ENCODE data around the gene KCND3.
A peak's percentile ranks its signal among the peaks of the same experiment; 100 is the strongest.

The KCND3 gene

GRCh38 chr1:112007169-112007568 lies 17.7 kb upstream of the KCND3 start:
- no peak for TF ChIP-seq Cebpa-rat (IDR thresholded peaks at IDR 0.05)
- Histone ChIP-seq H3K4me2 (no peak overlapping the region), H3K4me1 (no peaks in the 10 kb centered on the region), H3K27me3 (no peaks in the 10 kb centered on the region), H3K4me3 (no peak overlapping the region), H4K20me1 (no peaks in the 10 kb centered on the region), H3K9ac (no peak overlapping the region), H3K9me3 (no peaks in the 10 kb centered on the region), H3K36me3 (no peaks in the 10 kb centered on the region), H3K27ac (no peak overlapping the region)

DNA sequence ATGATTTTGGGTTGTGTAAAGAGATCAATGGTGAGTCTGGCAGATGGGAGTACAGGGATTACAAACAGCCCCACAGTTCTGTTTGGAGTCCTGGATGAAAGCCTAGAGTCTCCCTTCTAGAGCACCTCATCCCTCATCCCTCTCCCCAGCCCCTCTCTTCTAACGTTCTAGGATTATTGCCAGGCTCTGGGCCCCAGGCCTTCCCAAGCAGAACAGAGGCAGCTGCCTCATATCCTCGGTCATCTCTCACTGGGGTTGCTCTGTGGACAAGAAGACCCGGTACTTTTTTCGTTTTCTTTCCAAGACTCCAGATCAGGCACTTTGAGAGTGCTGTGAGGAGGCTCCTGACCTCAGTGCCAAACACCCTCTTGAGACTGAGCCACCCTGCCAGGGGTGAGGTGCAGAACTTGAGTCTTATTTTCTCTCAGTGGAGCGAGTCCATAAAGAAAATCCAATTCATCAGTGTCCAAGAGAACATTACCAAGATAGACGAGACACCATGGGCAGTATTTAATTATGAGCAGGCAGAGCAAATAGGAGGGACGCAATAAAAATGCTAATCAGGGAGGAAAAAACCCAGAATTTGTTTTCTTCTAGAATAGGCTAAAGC lies 17.1 kb upstream of the KCND3 start:
- no peaks in the 10 kb centered on the region for H3K4me1 ChIP-seq
- no peaks in the 10 kb centered on the region for H3K9me3 ChIP-seq
- H4K20me1 ChIP-seq = no peaks in the 10 kb centered on the region
- no peaks in the 10 kb centered on the region for H3K27me3 ChIP-seq
- H3K9ac ChIP-seq = no peak overlapping the region
- no peak overlapping the region for H3K27ac ChIP-seq
- H3K36me3 ChIP-seq = no peaks in the 10 kb centered on the region
- H3K4me3 ChIP-seq = no peak overlapping the region
- H3K4me2 ChIP-seq = no peak overlapping the region
- no peak for TF ChIP-seq Cebpa-rat (IDR thresholded peaks at IDR 0.05)

- no peak for TF ChIP-seq Cebpa-rat (IDR thresholded peaks at IDR 0.05)
- Histone ChIP-seq H3K27me3 (no peaks in the 10 kb centered on the region), H3K4me1 (no peaks in the 10 kb centered on the region), H3K27ac (no peak overlapping the region), H3K4me2 (no peak overlapping the region), H3K4me3 (no peak overlapping the region), H3K9ac (no peak overlapping the region), H3K9me3 (no peaks in the 10 kb centered on the region), H4K20me1 (no peaks in the 10 kb centered on the region), H3K36me3 (no peaks in the 10 kb centered on the region)
Measured at GRCh38 chr1:112004076-112004475, 14.6 kb upstream of the KCND3 start.

DNA sequence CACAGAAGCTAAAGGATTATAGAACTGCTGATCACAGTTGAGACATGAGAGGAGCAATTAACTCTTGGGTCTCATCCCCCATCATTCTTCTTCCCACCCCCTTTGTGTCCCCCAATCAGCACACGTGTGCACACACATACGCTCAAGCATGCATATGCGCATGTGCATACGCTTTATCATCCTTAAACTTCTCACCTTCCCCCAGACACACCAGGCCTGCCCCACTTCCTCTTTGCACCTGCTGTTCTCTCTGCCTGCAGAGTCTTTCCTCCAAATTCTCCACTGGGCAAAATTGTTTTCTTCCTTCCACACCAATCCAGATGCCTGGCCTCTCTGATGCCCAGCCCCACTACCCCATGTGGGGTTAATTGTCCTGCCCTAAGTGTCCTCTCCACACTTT lies 13.0 kb upstream of the KCND3 start:
- no peak overlapping the region for H3K4me3 ChIP-seq
- no peak for TF ChIP-seq Cebpa-rat (IDR thresholded peaks at IDR 0.05)

GRCh38 chr1:112001436-112001835 lies 12.0 kb upstream of the KCND3 start:
- no peak for TF ChIP-seq Cebpa-rat (IDR thresholded peaks at IDR 0.05)
- H3K4me1 ChIP-seq = no peaks in the 10 kb centered on the region
- H3K36me3 ChIP-seq = no peaks in the 10 kb centered on the region
- no peaks in the 10 kb centered on the region for H3K9me3 ChIP-seq
- H3K4me2 ChIP-seq = no peak overlapping the region
- no peaks in the 10 kb centered on the region for H3K27me3 ChIP-seq
- H3K4me3 ChIP-seq = no peak overlapping the region
- no peak overlapping the region for H3K27ac ChIP-seq
- H3K9ac ChIP-seq = no peak overlapping the region
- H4K20me1 ChIP-seq = no peaks in the 10 kb centered on the region

More for the DNA sequence above, 13.0 kb upstream of the KCND3 start:
- Histone ChIP-seq H3K9me3 (no peaks in the 10 kb centered on the region), H3K36me3 (no peaks in the 10 kb centered on the region), H3K27me3 (no peaks in the 10 kb centered on the region), H4K20me1 (no peaks in the 10 kb centered on the region), H3K27ac (no peak overlapping the region), H3K9ac (no peak overlapping the region), H3K4me2 (no peak overlapping the region), H3K4me1 (no peaks in the 10 kb centered on the region)

GRCh38 chr1:112000048-112000447 lies 10.6 kb upstream of the KCND3 start:
- Histone ChIP-seq H4K20me1 (no peaks in the 10 kb centered on the region), H3K4me2 (no peak overlapping the region), H3K27me3 (no peaks in the 10 kb centered on the region), H3K27ac (no peak overlapping the region), H3K36me3 (no peaks in the 10 kb centered on the region), H3K4me1 (no peaks in the 10 kb centered on the region), H3K4me3 (no peak overlapping the region), H3K9me3 (no peaks in the 10 kb centered on the region), H3K9ac (no peak overlapping the region)
- TF ChIP-seq Cebpa-rat (IDR thresholded peaks at IDR 0.05) = no peak

DNA sequence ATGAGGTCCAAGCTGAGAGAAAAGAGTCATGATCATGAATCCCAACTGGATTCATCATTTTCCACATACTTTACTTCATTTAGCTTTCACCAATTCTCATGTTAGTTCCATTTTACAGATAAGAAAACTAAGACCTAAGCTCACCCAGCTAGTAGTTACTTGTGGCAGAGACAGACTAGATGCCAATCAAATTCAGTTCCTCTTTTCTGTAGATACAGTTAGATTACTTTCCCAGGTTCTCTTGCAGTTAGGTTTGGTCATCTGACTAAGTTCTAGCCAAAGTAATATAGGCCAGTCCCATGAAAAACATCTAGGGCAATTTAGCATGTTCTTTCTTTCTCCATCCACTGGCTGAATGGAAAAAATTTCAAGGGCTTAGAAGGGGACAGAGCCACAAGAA lies 8.9 kb upstream of the KCND3 start:
- H4K20me1 ChIP-seq = no peaks in the 10 kb centered on the region
- no peaks in the 10 kb centered on the region for H3K36me3 ChIP-seq
- no peak overlapping the region for H3K27ac ChIP-seq
- no peaks in the 10 kb centered on the region for H3K27me3 ChIP-seq
- H3K4me1 ChIP-seq = no peaks in the 10 kb centered on the region
- no peak overlapping the region for H3K4me2 ChIP-seq
- H3K9me3 ChIP-seq = no peaks in the 10 kb centered on the region
- TF ChIP-seq Cebpa-rat (IDR thresholded peaks at IDR 0.05) = no peak
- H3K4me3 ChIP-seq = no peak overlapping the region
- H3K9ac ChIP-seq = no peak overlapping the region

DNA sequence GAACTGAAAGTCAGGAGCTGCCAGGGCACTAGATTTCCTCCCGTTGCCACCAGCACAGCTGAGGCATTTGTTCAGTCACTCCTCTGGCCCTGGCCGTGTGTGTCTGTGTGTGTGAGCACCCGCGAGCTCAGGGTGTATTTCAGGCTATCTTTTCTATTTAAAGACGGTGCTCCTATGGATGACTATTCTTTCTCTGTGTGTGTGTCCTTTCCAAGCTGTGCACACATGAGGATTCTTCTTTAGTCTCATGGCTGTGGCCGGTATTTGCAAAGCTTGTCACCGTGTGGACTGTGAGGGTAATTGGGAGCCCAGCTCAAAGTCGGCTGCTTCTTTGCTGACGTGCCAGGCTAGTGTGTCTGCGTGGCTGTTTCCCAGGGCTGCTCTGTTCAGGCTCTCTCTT lies 3.0 kb upstream of the KCND3 start:
- Histone ChIP-seq H3K9ac (no peak overlapping the region), H3K36me3 (no peaks in the 10 kb centered on the region), H3K4me3 (no peak overlapping the region), H3K27ac (no peak overlapping the region), H3K4me2 (no peak overlapping the region), H4K20me1 (peaks cover 34% of the 10 kb centered on the region), H3K27me3 (peaks cover 58% of the 10 kb centered on the region), H3K4me1 (peaks cover 22% of the 10 kb centered on the region), H3K9me3 (no peaks in the 10 kb centered on the region)
- TF ChIP-seq Cebpa-rat (IDR thresholded peaks at IDR 0.05) = no peak

DNA sequence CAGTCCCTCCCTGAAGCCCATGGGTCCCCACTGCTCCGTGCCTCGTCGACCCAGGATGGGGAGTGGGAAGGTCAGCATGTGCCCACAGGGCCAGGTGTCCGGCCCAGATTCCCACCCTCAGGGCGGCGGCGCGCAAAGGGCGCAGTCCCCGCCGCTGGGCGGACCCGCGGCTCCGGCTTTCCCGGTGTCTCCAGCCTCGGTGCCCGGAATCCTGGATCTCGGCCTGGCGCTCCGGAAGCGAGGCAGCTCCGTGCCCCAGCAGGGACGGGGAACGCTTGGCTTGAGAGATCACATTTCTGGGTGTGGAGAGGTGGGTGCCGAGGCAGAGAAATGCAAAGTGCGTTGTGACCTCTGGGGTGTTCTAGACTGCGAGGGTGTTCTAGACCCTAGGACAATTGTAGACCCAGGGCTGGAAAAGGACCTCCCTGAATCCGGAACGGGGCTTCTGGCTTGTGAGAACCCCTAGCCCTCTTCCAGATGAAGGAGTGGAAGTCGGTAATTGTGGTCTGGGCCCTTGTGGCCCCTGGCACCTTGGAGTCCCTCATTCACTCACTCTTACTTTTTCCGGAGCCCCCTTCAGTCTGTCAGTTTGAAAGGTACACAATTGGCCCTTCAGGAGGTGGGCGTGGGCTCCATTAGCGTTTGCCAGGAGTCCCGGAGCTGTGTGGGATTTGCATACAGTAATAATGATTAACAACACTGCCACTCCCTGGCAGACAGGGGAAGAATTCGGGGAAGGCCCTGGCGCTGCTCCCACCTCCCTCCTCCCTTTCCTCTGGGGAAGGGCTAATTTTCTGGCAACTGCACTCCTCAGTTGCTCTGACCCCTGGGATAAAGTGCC lies 1.6 kb upstream of the KCND3 start:
- TF ChIP-seq Cebpa-rat (IDR thresholded peaks at IDR 0.05) = no peak
- H3K27me3 ChIP-seq = peaks cover 68% of the 10 kb centered on the region
- peak overlapping the region; percentile 98 for H3K4me2 ChIP-seq
- H3K36me3 ChIP-seq = no peaks in the 10 kb centered on the region
- peaks cover 34% of the 10 kb centered on the region for H4K20me1 ChIP-seq
- H3K4me1 ChIP-seq = peaks cover 22% of the 10 kb centered on the region
- H3K4me3 ChIP-seq = peak overlapping the region; percentile 70; the same call in 1 of the 2 replicates
- no peak overlapping the region for H3K9ac ChIP-seq
- H3K27ac ChIP-seq = no peak overlapping the region
- no peaks in the 10 kb centered on the region for H3K9me3 ChIP-seq

DNA sequence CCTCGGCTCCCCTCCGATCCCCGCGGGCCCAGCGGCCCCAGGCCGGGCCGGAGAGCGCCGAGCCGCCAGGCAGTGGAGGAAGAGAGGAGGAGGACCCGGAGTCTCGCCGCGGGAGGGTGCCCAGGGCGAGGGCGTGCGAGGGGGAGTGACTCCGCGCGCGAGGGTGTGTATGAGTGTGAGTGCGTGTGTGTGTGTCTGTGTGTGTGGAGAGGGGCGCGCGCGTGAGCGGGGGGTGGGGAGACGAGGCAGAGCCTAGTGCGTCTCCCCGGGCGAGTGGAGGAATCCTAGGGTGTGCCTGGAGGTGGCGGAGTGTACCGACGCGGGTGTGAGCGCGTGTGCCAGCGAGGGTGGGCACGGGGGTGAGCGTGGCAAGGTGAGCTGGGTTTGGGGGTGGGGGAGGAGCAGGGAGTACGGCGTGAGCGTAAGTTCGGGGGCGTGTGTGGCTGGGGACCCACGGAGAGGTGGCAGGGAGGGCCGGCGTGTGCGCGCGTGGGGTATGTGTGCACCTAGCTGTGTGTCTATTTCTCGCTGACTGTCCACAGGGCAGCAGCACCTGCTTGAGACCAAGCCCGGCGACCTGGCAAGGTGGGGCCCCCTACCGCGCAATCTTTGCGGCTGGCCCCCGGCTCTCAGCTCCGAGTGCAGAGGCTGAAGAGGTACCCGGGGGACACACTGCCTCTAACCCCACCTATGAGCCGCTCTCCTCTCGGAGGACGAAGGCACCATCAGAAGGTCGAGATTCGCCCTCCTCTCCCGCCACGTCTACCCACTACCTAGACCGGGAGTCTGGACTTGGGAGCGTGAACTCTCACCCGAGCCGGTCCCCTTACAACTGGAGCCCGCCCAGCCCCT lies 784 bp upstream of the KCND3 start:
- TF ChIP-seq Cebpa-rat (IDR thresholded peaks at IDR 0.05) = no peak
- no peaks in the 10 kb centered on the region for H3K9me3 ChIP-seq
- no peak overlapping the region for H3K27ac ChIP-seq
- no peak overlapping the region for H3K9ac ChIP-seq
- no peaks in the 10 kb centered on the region for H3K36me3 ChIP-seq
- peak overlapping the region; percentile 70 for H3K4me3 ChIP-seq
- H4K20me1 ChIP-seq = peaks cover 34% of the 10 kb centered on the region
- peaks cover 22% of the 10 kb centered on the region for H3K4me1 ChIP-seq
- H3K4me2 ChIP-seq = peak overlapping the region; percentile 98
- H3K27me3 ChIP-seq = peaks cover 68% of the 10 kb centered on the region
